GM18498 (cell line): ENCODE data around the gene IRF9.

Experiments used
- ATAC-seq: cut with Tn5 transposase; IDR thresholded peaks from one replicate; pipeline ENCODE4 v1.9.1; 2021; ENCODE audit warnings: mild to moderate bottlenecking, moderate library complexity; ENCODE audit not compliant: unreplicated experiment

The IRF9 gene

GRCh38 chr14:24130717-24131548 is 30.1 kb upstream of the IRF9 start:
- ATAC-seq, result no peak

GRCh38 chr14:24131549-24131966 is 29.5 kb upstream of the IRF9 start:
- no peak for ATAC-seq

GRCh38 chr14:24132061-24132685 is 28.9 kb upstream of the IRF9 start:
- ATAC-seq, result no peak

- ATAC-seq, result no peak
These were observed 28.1 kb upstream of the IRF9 start for GRCh38 chr14:24132976-24133375.

DNA sequence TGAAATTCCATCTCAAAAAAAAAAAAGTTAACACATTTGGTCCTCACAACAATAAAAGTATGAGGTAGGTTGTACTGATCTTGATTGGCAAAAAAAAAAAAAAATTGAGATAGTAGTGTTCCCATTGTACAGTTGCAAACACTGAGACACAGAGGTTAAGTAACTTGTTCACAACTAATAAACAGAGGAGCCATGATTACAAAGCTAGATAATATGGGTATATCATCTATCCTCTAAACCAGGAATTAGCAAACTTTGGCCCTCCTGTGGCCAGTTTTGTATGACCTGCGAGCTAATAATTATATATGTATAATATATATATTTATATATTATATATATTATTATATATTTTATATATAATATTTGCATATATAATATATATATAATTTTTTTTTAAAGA is 27.3 kb upstream of the IRF9 start:
- ATAC-seq, result no peak

GRCh38 chr14:24135584-24135833 is 25.6 kb upstream of the IRF9 start:
- peak; percentile 10 for ATAC-seq

DNA sequence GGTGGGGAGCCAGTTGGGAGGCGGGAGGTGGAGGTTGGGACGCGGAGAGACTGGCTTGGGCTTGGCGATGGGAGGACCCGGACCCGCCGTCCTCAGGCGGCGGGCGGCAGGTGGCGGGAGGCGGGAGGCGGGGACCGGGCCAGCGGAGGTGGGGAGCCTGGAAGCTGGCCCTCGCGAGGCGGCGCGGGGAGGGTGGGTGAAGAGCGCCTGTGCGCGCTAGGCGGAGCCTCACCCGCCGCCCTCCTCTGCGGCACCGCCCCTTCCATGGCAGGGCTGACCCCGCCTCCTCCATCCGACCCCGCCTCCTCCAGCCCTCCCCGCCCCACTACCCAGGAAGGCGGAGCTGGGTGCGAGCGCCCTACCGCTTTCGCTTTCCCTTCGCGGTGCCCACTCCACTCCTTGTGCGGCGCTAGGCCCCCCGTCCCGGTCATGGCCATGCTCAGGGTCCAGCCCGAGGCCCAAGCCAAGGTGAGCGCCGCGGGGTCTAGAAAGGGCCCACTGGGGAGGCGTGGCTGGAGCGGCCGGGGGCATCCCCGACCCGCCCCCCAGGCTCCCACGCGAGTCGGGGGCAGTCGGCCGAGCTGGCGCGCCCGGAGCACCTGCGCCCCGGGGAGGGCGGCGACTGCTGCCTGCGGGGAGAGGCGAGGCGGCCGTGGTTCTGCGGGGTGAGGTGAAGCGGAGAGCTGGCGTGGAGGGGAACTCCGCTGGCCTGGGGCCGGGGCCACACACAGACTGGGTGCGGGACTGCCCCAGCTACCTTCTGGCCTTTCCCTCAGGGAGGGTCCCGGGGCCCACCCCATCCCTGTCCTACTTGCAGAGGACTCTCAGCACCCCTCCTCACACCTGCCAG is 25.0 kb upstream of the IRF9 start, which contains the start of gene PSME1:
TSS of gene PSME1 (plus strand) at position 361 of the 850 bp plus-strand sequence. CDS start at position 430, 69 bp downstream.
- ATAC-seq, result peak; percentile 90

GRCh38 chr14:24136684-24137528 is 24.2 kb upstream of the IRF9 start:
- ATAC-seq, result no peak

- ATAC-seq, result no peak
These were observed 23.3 kb upstream of the IRF9 start for GRCh38 chr14:24137529-24138395.

DNA sequence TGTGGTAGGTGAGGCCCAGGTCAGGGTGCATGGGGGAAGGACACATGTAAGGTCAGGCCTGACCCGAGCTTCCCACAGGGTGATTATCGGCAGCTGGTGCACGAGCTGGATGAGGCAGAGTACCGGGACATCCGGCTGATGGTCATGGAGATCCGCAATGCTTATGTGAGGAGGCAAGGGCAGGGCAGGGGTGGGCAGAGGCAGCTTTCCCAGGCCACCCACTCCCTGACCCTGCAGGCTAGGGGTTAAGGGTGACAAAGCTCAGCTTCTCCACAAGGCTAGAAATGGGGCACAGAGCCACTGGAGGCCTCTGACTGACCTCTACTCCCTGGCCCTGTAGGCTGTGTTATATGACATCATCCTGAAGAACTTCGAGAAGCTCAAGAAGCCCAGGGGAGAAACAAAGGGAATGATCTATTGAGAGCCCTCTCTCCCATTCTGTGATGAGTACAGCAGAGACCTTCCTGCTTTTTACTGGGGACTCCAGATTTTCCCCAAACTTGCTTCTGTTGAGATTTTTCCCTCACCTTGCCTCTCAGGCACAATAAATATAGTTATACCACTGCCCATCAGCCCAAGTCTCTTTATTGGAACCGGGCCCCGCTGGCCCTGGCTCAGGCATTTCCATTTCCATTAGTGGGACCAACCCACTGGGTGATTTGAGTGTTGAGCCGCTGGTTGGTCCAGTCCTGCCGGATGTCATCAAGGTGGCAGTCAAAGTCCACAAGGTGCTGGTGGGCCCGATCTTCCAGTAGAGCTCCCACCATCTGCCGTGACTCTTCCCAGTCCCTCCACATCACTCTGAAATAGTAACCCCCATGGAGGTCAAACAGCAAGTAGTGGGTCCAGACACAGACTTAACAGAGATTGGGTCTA is 22.4 kb upstream of the IRF9 start:
- ATAC-seq, result no peak

DNA sequence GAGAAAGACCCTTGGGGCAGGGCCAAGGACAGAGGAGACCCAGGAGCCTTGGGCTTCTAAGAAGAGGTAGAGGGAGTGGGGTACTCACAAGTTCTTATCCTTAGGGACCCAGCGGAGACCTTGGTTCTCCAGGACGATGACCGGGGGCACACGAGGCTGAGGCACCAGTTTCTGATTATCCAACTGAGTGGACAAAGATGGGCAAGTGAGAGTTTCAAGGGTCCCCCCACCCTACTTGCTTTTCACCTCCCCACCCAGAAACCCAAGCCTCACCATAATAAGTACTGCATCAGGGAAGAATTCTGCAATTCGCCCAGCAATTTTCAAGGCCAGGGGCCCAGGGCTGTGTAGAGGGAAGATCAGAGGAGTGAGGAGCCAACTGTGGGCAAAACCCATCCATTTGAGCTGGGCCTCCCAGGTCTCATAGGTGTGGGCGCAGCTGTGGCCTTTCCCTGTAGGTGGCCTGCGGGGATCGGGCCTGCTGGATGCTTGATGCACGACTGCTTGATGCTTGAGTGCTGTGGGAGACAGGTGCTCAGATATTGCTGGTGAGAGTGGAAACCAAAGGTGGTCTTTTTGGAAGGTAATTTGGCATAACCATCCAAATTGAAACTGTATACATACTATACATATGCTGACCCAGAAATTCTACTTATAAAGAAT is 21.7 kb upstream of the IRF9 start:
- no peak for ATAC-seq

DNA sequence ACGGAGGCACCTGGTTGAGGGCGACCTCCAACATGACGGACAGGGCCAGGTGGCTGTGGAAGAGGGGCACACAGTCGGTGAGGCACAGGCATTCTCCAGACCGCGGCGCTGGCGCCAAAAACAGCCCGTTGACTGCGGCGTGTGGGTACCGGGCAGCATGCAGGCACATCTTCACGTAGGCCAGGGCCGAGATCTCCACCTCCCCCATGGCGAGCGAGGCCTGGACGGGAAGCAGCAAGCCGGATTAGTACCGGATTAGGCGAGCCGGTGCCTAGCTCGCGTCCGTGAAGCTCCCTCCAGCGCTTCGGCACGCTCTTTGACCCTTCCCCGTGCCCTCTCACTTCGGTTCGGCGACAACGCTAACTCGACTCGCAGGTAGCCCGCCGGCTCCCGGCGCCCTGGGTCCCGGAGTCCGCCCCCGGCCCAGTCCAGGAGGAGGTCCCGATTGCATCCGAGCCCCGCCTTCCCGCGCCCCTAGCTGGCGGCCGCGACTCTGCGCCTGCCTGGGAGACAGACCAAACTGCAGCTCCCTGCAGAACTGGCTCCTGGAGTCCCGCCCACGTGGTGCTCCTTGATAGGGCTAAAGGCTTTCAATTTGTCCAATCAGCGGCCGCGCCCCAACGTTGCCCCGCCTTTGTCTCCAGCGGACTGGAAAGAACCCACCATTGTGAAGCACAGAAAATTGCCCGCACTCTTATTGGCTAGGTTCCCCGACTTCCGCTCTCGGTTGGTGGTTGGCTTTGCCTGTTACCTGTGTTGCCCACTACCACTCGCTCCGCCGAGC is 19.8 kb upstream of the IRF9 start, which contains the start of gene EMC9:
TSS of gene EMC9 (minus strand) at position 495 of the 784 bp plus-strand sequence. CDS start at position 208, 287 bp downstream.
- ATAC-seq, result peak; percentile 88

DNA sequence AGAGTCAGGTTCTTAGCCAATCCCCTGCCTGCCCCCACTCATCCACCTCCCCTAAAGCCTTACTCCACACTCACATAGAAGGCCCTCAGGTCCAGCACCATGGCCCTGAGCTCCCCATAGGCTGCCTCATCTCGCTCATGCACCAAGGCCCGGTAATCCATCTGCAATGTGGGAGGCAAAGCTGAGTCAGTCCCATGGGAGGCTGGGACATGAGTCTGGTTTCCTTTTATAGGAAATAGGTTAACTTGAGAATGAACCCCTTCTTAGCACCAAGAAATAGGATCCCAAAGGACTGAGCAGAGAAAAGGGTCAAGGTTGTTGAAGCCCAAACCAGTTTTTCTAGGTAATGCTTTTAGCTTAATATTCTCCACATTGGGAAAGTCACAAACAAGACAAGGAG is 17.6 kb upstream of the IRF9 start:
- ATAC-seq, result no peak

GRCh38 chr14:24144451-24144850 is 16.6 kb upstream of the IRF9 start:
- ATAC-seq, result no peak

DNA sequence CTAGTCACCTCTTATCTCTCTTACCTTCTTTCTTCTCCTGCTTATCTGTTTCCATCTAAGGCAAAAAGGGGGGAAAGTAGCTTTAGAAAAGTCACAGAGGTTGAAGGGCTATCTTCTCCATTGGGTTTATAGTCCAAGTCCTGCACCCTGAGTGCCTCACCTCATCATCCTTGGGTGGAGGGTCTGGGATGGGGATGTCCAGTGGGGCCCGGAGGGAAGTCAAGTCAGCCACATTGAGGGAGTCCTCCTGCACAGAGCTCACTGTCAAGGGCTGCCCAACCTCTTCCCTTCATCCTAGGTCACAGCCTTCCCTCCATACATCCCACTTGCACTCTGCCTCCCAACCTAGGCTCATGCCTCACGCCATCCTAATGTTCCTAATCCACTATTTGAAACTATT is 15.8 kb upstream of the IRF9 start:
- no peak for ATAC-seq

GRCh38 chr14:24145690-24146452 is 15.2 kb upstream of the IRF9 start:
- no peak for ATAC-seq
